ENCODE data around the gene MYL6.

The MYL6 gene

GRCh38 chr12:56159482-56160192, 1.5 kb downstream of the MYL6 start:
- no peak for ATAC-seq (ENCODE audit: low read depth)
- Histone ChIP-seq H3K36me3 (ENCODE audit: low read depth) (peaks cover 61% of the 10 kb centered on the region), H3K4me3 (ENCODE audit: severe bottlenecking) (peak overlapping the region; percentile 83), H3K9me3 (ENCODE audit: severe bottlenecking) (no peaks in the 10 kb centered on the region), H3K27me3 (ENCODE audit: insufficient read depth, poor library complexity, severe bottlenecking) (no peaks in the 10 kb centered on the region), H3K27ac (ENCODE audit: poor library complexity, severe bottlenecking) (peak overlapping the region; percentile 87), H3K4me1 (ENCODE audit: insufficient read depth, poor library complexity, severe bottlenecking) (peaks cover 4% of the 10 kb centered on the region)
- DNase-seq (ENCODE audit: low spot score), result no peak
- TF ChIP-seq, protein P1, sequence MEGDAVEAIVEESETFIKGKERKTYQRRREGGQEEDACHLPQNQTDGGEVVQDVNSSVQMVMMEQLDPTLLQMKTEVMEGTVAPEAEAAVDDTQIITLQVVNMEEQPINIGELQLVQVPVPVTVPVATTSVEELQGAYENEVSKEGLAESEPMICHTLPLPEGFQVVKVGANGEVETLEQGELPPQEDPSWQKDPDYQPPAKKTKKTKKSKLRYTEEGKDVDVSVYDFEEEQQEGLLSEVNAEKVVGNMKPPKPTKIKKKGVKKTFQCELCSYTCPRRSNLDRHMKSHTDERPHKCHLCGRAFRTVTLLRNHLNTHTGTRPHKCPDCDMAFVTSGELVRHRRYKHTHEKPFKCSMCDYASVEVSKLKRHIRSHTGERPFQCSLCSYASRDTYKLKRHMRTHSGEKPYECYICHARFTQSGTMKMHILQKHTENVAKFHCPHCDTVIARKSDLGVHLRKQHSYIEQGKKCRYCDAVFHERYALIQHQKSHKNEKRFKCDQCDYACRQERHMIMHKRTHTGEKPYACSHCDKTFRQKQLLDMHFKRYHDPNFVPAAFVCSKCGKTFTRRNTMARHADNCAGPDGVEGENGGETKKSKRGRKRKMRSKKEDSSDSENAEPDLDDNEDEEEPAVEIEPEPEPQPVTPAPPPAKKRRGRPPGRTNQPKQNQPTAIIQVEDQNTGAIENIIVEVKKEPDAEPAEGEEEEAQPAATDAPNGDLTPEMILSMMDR (IDR thresholded peaks at IDR 0.05; ENCODE audit: poor library complexity, severe bottlenecking), result no peak

- TF ChIP-seq, protein P1 (IDR thresholded peaks at IDR 0.05; ENCODE audit: poor library complexity, severe bottlenecking), result no peak
- Histone ChIP-seq H3K27me3 (ENCODE audit: insufficient read depth, poor library complexity, severe bottlenecking) (no peaks in the 10 kb centered on the region), H3K27ac (ENCODE audit: poor library complexity, severe bottlenecking) (peak overlapping the region; percentile 87), H3K9me3 (ENCODE audit: severe bottlenecking) (no peaks in the 10 kb centered on the region), H3K4me1 (ENCODE audit: insufficient read depth, poor library complexity, severe bottlenecking) (peaks cover 4% of the 10 kb centered on the region), H3K36me3 (ENCODE audit: low read depth) (peaks cover 68% of the 10 kb centered on the region), H3K4me3 (ENCODE audit: severe bottlenecking) (peak overlapping the region; percentile 83)
- no peak for DNase-seq (ENCODE audit: low spot score)
- peak; percentile 18; the same call in 1 of the 3 replicates for ATAC-seq (ENCODE audit: low read depth)
These were observed 2.1 kb downstream of the MYL6 start for GRCh38 chr12:56160193-56160763.

DNA sequence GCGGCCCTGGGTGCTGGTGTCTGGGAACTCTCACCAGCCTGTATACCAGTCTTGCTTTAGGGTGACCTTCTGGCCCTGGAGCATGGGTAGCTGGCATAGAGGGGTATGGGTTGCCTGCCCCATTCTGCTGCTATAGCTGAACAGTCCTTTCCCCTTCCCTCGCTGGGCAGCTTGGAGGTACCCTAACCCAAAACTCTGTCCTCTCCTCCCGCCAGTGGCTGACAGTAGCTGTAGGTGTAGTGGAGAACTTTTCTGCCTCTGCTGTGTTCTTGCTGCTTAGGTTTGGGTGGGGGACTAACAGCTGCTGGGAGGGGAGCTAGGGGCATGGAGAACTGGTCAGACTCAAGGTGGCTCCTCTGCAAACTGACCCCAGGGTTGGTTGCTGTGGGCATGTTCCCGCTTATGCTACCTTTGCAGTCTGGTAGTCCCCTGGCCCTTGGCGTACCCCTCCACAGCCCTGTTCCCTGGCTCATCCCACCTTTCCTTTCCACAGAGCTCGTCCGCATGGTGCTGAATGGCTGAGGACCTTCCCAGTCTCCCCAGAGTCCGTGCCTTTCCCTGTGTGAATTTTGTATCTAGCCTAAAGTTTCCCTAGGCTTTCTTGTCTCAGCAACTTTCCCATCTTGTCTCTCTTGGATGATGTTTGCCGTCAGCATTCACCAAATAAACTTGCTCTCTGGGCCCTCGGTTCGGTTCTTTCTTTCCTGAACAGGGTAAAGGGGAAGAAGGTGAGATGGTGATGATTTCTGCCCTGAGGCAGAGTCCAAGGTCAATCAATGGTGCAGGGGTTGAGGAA, 2.9 kb downstream of the MYL6 start:
- Histone ChIP-seq H3K27me3 (ENCODE audit: insufficient read depth, poor library complexity, severe bottlenecking) (no peaks in the 10 kb centered on the region), H3K9me3 (ENCODE audit: severe bottlenecking) (no peaks in the 10 kb centered on the region), H3K4me3 (ENCODE audit: severe bottlenecking) (no peak overlapping the region), H3K27ac (ENCODE audit: poor library complexity, severe bottlenecking) (peak overlapping the region; percentile 87), H3K4me1 (ENCODE audit: insufficient read depth, poor library complexity, severe bottlenecking) (peaks cover 4% of the 10 kb centered on the region), H3K36me3 (ENCODE audit: low read depth) (peaks cover 75% of the 10 kb centered on the region)
- TF ChIP-seq, protein P1 (IDR thresholded peaks at IDR 0.05; ENCODE audit: poor library complexity, severe bottlenecking), result no peak
- DNase-seq (ENCODE audit: low spot score) (no peak), ATAC-seq (ENCODE audit: low read depth) (no peak)

DNA sequence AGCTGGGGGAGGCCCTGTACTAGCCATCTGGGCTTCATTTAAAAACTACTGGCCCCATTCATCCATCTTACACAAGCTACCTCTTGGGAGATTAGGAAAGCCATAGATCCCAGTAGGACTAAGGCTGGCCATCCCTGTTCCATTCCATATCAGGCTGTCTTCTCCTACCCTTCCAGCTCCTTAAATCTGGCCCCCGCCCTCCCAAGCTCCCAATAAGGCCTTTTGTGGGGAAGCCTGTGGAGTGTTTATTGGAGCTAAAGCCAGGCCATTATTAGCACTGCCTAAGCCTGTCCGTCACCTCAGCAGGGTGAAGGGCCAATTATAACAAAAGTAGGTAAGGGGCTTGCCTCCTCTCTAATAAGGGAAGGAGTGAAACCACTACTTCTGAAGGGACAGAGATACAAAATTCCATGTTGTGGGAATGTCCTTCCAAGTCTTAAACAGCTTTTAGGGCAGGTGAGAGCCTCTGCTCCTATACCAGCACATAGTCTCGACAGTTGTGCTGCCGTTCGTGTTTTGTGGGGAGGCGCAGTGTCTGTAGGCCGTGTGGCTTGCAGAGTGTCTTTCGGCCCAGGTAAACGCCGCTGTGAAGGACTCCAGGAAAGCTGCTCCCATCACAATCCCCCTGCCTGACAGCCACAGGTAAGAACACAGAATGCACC, 3.7 kb downstream of the MYL6 start:
- DNase-seq (ENCODE audit: low spot score), result no peak
- no peak for ATAC-seq (ENCODE audit: low read depth)
- no peaks in the 10 kb centered on the region for H3K9me3 ChIP-seq (ENCODE audit: severe bottlenecking)
- TF ChIP-seq, protein P1 (IDR thresholded peaks at IDR 0.05; ENCODE audit: poor library complexity, severe bottlenecking), result no peak
- peaks cover 4% of the 10 kb centered on the region for H3K4me1 ChIP-seq (ENCODE audit: insufficient read depth, poor library complexity, severe bottlenecking)
- H3K27ac ChIP-seq (ENCODE audit: poor library complexity, severe bottlenecking), result peak overlapping the region; percentile 87
- H3K27me3 ChIP-seq (ENCODE audit: insufficient read depth, poor library complexity, severe bottlenecking), result no peaks in the 10 kb centered on the region
- peaks cover 80% of the 10 kb centered on the region for H3K36me3 ChIP-seq (ENCODE audit: low read depth)
- H3K4me3 ChIP-seq (ENCODE audit: severe bottlenecking), result no peak overlapping the region

Measured in RWPE2 (cell line).